Kidney (tissue), 14 donors: ENCODE results near the gene LRWD1. TPM values are rescaled to one million over a fixed set of nuclear protein-coding genes. Genes with fewer than 3 reads are reported as not detected.

ENCODE experiments used
- DNase-seq, 5 donors: peaks; one replicate each; pipeline ENCODE4 v3.0.0-alpha.2; 2013 to 2020
- FAIRE-seq: peaks from 2 replicates; lab custom pipeline; 2012; peaks lifted over from hg19 to GRCh38; lab: Jason Lieb, UNC
- H3K27ac ChIP-seq, 2 donors: one replicate each; pipeline ENCODE4 v1.7.0; 2013; ENCODE audit warnings: low read depth in 2 of 2, low read length in 2 of 2, inconsistent platforms in 1 of 2
- H3K27me3 ChIP-seq: one replicate; pipeline ENCODE4 v1.7.1; 2013; ENCODE audit warnings: low read length, inconsistent platforms; ENCODE audit not compliant: control insufficient read depth, insufficient read depth
- H3K36me3 ChIP-seq, 3 donors: one replicate each; pipeline versions ENCODE4 v1.7.0 to v1.7.1; 2013; ENCODE audit warnings: low read length in 3 of 3, control low read depth in 1 of 3, inconsistent platforms in 1 of 3; ENCODE audit not compliant: insufficient read depth in 3 of 3, control insufficient read depth in 2 of 3
- H3K4me1 ChIP-seq, 3 donors: one replicate each; pipeline versions ENCODE4 v1.7.0 to v1.7.1; 2013; ENCODE audit warnings: low read length in 3 of 3, inconsistent platforms in 1 of 3, low read depth in 1 of 3; ENCODE audit not compliant: control insufficient read depth in 2 of 3, insufficient read depth in 2 of 3
- H3K4me3 ChIP-seq, 3 donors: one replicate each; pipeline versions ENCODE4 v1.7.0 to v1.8.1; 2013; ENCODE audit warnings: low read length in 3 of 3, control low read depth in 1 of 3, inconsistent platforms in 1 of 3
- H3K9ac ChIP-seq, 3 donors: one replicate each; pipeline versions ENCODE4 v1.7.0 to v1.7.1; 2013; ENCODE audit warnings: low read length in 3 of 3, control low read depth in 1 of 3, inconsistent platforms in 1 of 3
- H3K9me3 ChIP-seq, 3 donors: one replicate each; pipeline versions ENCODE4 v1.7.0 to v1.7.1; 2013; ENCODE audit warnings: low read length in 3 of 3, control low read depth in 1 of 3, inconsistent platforms in 1 of 3; ENCODE audit not compliant: control insufficient read depth in 2 of 3, insufficient read depth in 1 of 3
- intact Hi-C: fragments of 100-400 bp; cut with DNase I; formaldehyde crosslinking; loops from one replicate; pipeline ENCODE4 v1.11.1; 2022
- polyA plus RNA-seq: library from polyadenylated mRNA; stranded (reverse); fragments of 350-450 nt; fragmentation: Illumina TruSeq; extraction: RNeasy Lipid Tissue Mini Kit (QIAGEN cat#74804); gene quantifications from one replicate; pipeline ENCODE4 v1.2.3, GENCODE V29; 2014; ENCODE audit warnings: low read depth, low replicate concordance; ENCODE audit not compliant: insufficient read depth
- total RNA-seq: library from RNA; stranded (reverse); fragmentation: NEBNext Ultra II Directional; extraction: Animal tissue kit (Norgen Biotek cat#: 25700); gene quantifications from one replicate; pipeline ENCODE4 v1.2.1, GENCODE V29; 2021
- TF ChIP-seq, protein P1 (sequence below): IDR thresholded peaks from 3 replicates; pipeline ENCODE4 v1.5.1; 2012; ENCODE audit warnings: mild to moderate bottlenecking, moderate library complexity, borderline replicate concordance; ENCODE audit not compliant: insufficient read depth; ENCODE audit errors: extremely low read depth
- donor health status: control.
- donor health status: control.
- donor health status: control.
- donor health status: control.
- donor health status: control.
- donor health status: DM: yes; HTN: yes; CAD: no.
- donor health status: Normal renal cell carcinoma (clear cell type).

Gene LRWD1
- total and polyA plus RNA-seq, 2 donors from 2014 or later: 14.0 to 14.1 TPM

DNA sequence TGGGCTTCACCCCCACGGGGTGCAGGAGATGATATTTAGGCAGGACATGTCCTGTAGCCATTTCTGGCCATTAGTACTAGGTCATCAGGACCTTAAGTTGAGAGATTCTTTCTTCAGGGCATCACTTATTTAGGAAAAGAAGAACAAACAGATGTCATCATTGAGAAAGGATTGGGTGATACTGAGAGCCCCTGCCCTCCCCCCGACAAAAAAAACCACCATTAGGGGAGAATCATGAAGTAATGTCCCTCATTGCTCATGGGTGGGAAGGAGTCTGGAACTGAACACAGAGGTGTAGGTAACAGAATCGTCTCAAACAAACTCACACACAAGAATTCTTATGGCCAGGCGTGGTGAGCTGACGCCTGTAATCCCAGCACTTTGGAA lies 37.8 kb upstream of the LRWD1 start:
- intact Hi-C loops: no loop called here

DNA sequence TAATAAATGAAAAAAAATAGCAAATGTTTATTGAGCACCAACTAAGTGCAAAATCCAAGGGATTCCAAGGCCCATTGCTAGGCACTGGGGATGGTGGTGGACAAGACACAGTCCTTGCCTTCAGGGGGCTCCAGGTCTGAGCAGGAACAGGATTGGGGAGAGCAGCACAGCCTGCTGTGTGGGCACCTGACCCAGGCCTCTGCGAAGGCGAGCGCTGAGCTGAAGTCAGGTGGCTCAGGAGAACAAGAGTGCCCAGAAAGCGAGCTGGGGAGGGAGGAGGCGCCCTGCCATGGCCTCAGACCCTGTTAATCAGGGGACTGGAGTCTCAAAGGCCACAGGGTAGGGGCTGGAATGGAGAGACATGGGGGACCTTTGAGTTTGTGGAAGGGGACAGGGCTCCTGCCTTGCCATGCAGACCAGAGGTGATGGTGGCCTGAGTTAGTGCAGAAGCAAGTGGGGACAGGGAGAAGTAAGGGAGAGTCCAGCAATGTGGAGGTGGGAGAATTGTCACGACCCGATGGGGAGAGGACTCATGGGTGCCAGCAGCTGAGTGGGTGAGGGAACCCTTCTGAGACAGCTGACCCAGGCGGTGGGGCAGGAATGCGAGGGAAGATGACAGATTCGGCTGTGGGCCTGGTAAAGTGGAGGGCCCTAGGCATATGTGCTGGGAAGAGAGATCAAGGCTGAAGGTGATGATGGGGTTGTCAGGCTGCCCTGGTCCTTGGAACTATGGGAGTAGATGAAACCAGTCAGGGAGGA lies 35.5 kb upstream of the LRWD1 start:
- DNase-seq (no peak), FAIRE-seq (no peak)
- Histone ChIP-seq H3K9me3 (no peaks in the 10 kb centered on the region), H3K27me3 (no peaks in the 10 kb centered on the region), H3K4me1 (peaks cover 0 to 9% (median 7%) of the 10 kb centered on the region in 3 donors), H3K27ac (no peak overlapping the region), H3K4me3 (no peak overlapping the region), H3K9ac (no peak overlapping the region), H3K36me3 (peaks cover 0 to 8% (median 2%) of the 10 kb centered on the region in 3 donors)
- intact Hi-C loops: no loop called here
- TF ChIP-seq, protein P1, sequence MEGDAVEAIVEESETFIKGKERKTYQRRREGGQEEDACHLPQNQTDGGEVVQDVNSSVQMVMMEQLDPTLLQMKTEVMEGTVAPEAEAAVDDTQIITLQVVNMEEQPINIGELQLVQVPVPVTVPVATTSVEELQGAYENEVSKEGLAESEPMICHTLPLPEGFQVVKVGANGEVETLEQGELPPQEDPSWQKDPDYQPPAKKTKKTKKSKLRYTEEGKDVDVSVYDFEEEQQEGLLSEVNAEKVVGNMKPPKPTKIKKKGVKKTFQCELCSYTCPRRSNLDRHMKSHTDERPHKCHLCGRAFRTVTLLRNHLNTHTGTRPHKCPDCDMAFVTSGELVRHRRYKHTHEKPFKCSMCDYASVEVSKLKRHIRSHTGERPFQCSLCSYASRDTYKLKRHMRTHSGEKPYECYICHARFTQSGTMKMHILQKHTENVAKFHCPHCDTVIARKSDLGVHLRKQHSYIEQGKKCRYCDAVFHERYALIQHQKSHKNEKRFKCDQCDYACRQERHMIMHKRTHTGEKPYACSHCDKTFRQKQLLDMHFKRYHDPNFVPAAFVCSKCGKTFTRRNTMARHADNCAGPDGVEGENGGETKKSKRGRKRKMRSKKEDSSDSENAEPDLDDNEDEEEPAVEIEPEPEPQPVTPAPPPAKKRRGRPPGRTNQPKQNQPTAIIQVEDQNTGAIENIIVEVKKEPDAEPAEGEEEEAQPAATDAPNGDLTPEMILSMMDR: no peak

More for the DNA sequence above, 37.8 kb upstream of the LRWD1 start:
- DNase-seq (no peak), FAIRE-seq (no peak)
- Histone ChIP-seq H3K4me1 (peaks cover 0 to 7% (median 4%) of the 10 kb centered on the region in 3 donors), H3K27me3 (no peaks in the 10 kb centered on the region), H3K4me3 (no peak overlapping the region), H3K36me3 (peaks cover 0 to 10% (median 2%) of the 10 kb centered on the region in 3 donors), H3K27ac (peak overlapping the region in 1 of 2 donors; percentile 11), H3K9ac (no peak overlapping the region), H3K9me3 (no peaks in the 10 kb centered on the region)
- TF ChIP-seq, protein P1: no peak

DNA sequence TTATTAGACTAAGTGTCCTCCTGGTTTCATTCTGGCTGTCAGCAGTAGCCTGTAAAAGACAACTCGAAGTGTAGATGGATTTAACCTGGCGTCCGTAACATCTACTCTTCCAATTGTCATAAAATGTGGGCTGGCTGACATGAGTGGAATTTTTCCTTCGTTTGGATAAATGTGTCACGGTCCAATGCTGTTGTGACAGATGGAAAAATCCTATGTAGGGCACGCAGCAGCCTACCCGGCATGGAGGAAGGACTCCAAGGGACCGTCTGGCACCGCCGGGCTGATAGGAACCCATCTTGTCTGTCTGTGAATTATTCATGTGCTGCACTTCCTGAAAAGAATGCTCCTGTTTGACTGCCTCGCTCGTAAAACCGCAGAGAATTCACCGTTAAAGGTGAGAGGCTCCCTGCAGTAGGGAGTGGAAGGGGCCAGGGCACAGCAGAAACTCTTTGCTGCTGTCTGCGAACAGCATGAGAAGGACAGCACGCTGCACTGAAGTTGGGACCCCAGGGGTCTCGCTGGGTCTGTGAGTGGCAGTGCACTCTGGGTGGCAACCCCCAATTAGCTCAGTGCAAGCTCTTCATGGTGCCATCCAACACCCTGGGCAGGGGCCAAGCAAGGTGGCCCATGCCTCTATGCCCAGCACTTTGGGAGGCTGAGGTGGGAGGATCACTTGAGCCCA lies 33.0 kb upstream of the LRWD1 start:
- no peak for FAIRE-seq

More for the DNA sequence above, 33.0 kb upstream of the LRWD1 start:
- DNase-seq: peak in 4 of 5 donors; percentile 48 to 75 (median 61)
- Histone ChIP-seq H3K4me3 (no peak overlapping the region), H3K27ac (peak overlapping the region in 1 of 2 donors; percentile 77), H3K36me3 (no peaks in the 10 kb centered on the region), H3K4me1 (peaks cover 0 to 14% (median 7%) of the 10 kb centered on the region in 3 donors), H3K9ac (peak overlapping the region in 1 of 3 donors; percentile 42), H3K9me3 (no peaks in the 10 kb centered on the region), H3K27me3 (no peaks in the 10 kb centered on the region)
- intact Hi-C loops: no loop called here
- TF ChIP-seq, protein P1: no peak
